Mesendoderm (in vitro differentiated cells): Measurements from ENCODE around the gene OXA1L.

Experiments used
- DNase-seq: peaks from one replicate; pipeline ENCODE4 v3.0.0; 2013
- H2AK5ac ChIP-seq: 2 replicates; pipeline ENCODE4 v1.6.1; 2013; ENCODE audit warnings: low read length, inconsistent platforms
- H2BK120ac ChIP-seq: 2 replicates; pipeline ENCODE4 v1.6.1; 2013; ENCODE audit warnings: low read depth, mild to moderate bottlenecking, low read length, moderate library complexity, mixed read lengths
- H2BK15ac ChIP-seq: replicated peaks from 2 replicates; pipeline ENCODE4 v1.6.1; 2013; ENCODE audit warnings: low read depth, mild to moderate bottlenecking, moderate library complexity
- H2BK5ac ChIP-seq: 2 replicates; pipeline ENCODE4 v1.6.1; 2013; ENCODE audit warnings: low read length, inconsistent platforms
- H3K18ac ChIP-seq: 2 replicates; pipeline ENCODE4 v1.6.1; 2013; ENCODE audit warnings: mild to moderate bottlenecking, low read length, mixed read lengths
- H3K23ac ChIP-seq: one replicate; pipeline ENCODE4 v1.6.1; 2013; ENCODE audit warnings: low read length
- H3K27ac ChIP-seq: 2 replicates; pipeline ENCODE4 v1.5.1; 2013; ENCODE audit warnings: low read depth, mild to moderate bottlenecking, inconsistent platforms, low read length, moderate library complexity
- H3K27me3 ChIP-seq: 2 replicates; pipeline ENCODE4 v1.6.1; 2013; ENCODE audit warnings: low read length, control low read depth, mild to moderate bottlenecking, inconsistent platforms; ENCODE audit not compliant: insufficient read depth, poor library complexity
- H3K36me3 ChIP-seq: 2 replicates; pipeline ENCODE4 v1.6.1; 2013; ENCODE audit warnings: low read length, inconsistent platforms; ENCODE audit not compliant: control insufficient read depth, insufficient read depth
- H3K4ac ChIP-seq: one replicate; pipeline ENCODE4 v1.6.1; 2013; ENCODE audit warnings: low read depth, mild to moderate bottlenecking, low read length, moderate library complexity
- H3K4me1 ChIP-seq: 2 replicates; pipeline ENCODE4 v1.6.1; 2013; ENCODE audit warnings: low read depth, low read length, inconsistent platforms; ENCODE audit not compliant: control insufficient read depth
- H3K4me2 ChIP-seq: 2 replicates; pipeline ENCODE4 v1.6.1; 2013; ENCODE audit warnings: low read length
- H3K4me3 ChIP-seq: 2 replicates; pipeline ENCODE4 v1.5.1; 2013; ENCODE audit warnings: mild to moderate bottlenecking, low read length
- H3K56ac ChIP-seq: one replicate; pipeline ENCODE4 v1.6.1; 2013; ENCODE audit warnings: low read length
- H3K79me1 ChIP-seq: 2 replicates; pipeline ENCODE4 v1.6.1; 2013; ENCODE audit warnings: low read length, inconsistent platforms
- H3K79me2 ChIP-seq: 2 replicates; pipeline ENCODE4 v1.6.1; 2013; ENCODE audit warnings: mild to moderate bottlenecking, low read length; ENCODE audit not compliant: control insufficient read depth, insufficient read depth
- H3K9ac ChIP-seq: 2 replicates; pipeline ENCODE4 v1.6.1; 2013; ENCODE audit warnings: low read length, inconsistent platforms
- H4K5ac ChIP-seq: one replicate; pipeline ENCODE4 v1.6.1; 2013; ENCODE audit warnings: low read length
- H4K8ac ChIP-seq: one replicate; pipeline ENCODE4 v1.6.1; 2013; ENCODE audit warnings: low read depth, mild to moderate bottlenecking, control low read depth, low read length, moderate library complexity
- WGBS: extraction: QIAGEN DNeasy Blood & Tissue Kit; methylation state at CpG from one replicate; pipeline ENCODE4 v1.1.7; 2013; ENCODE audit warnings: low lambda C conversion rate, missing lambda C conversion rate; ENCODE audit not compliant: insufficient coverage; ENCODE audit errors: extremely low coverage; 5-methylcytosine and 5-hydroxymethylcytosine counted together

Gene OXA1L

GRCh38 chr14:22814941-22815713, 48.6 kb downstream of the OXA1L start, which contains the start of gene SLC7A7:
Gene SLC7A7 (minus strand): TSS chr14:22815435. CDS start chr14:22813398, 2,037 bp downstream.
- H4K5ac ChIP-seq, result no peak within 1 kb of the TSS
- peak within 1 kb of the TSS; percentile 71 for H3K18ac ChIP-seq
- peak within 1 kb of the TSS; percentile 73 for H3K4ac ChIP-seq
- H3K4me3 ChIP-seq, result no peak within 1 kb of the TSS
- no peaks in the 10 kb centered on the region for H3K79me2 ChIP-seq
- no peak within 1 kb of the TSS for H2BK15ac ChIP-seq
- no peaks in the 10 kb centered on the region for H3K36me3 ChIP-seq
- H3K27ac ChIP-seq, result peak within 1 kb of the TSS; percentile 29
- H3K4me2 ChIP-seq, result no peak within 1 kb of the TSS
- no peaks in the 10 kb centered on the region for H3K79me1 ChIP-seq
- peak within 1 kb of the TSS; percentile 78 for H2BK5ac ChIP-seq
- H2AK5ac ChIP-seq, result peak within 1 kb of the TSS; percentile 92
- H3K56ac ChIP-seq, result peak within 1 kb of the TSS; percentile 91
- peak; percentile 75 for DNase-seq
- H3K9ac ChIP-seq, result peak within 1 kb of the TSS; percentile 54
- peaks cover 15% of the 10 kb centered on the region for H3K4me1 ChIP-seq
- no peaks in the 10 kb centered on the region for H3K27me3 ChIP-seq
- H2BK120ac ChIP-seq, result peak within 1 kb of the TSS; percentile 55
- H4K8ac ChIP-seq, result no peak within 1 kb of the TSS
- no CpG with 5 or more reads among the region's 10 CpGs for WGBS
- no peak within 1 kb of the TSS for H3K23ac ChIP-seq

GRCh38 chr14:22819151-22819988, 52.9 kb downstream of the OXA1L start:
- H2BK120ac ChIP-seq, result no peak overlapping the region
- H2BK15ac ChIP-seq, result peak overlapping the region; percentile 8
- no peaks in the 10 kb centered on the region for H3K36me3 ChIP-seq
- H3K4me2 ChIP-seq, result peak overlapping the region; percentile 17
- H3K4me1 ChIP-seq, result peaks cover 23% of the 10 kb centered on the region
- no peak overlapping the region for H3K23ac ChIP-seq
- WGBS, result no CpG with 5 or more reads among the region's 10 CpGs
- H4K5ac ChIP-seq, result no peak overlapping the region
- peak overlapping the region; percentile 72 for H3K18ac ChIP-seq
- H3K79me2 ChIP-seq, result no peaks in the 10 kb centered on the region
- peak overlapping the region; percentile 69 for H3K27ac ChIP-seq
- H3K56ac ChIP-seq, result peak overlapping the region; percentile 63
- H4K8ac ChIP-seq, result no peak overlapping the region
- no peaks in the 10 kb centered on the region for H3K27me3 ChIP-seq
- H3K4ac ChIP-seq, result peak overlapping the region; percentile 46
- H3K79me1 ChIP-seq, result no peaks in the 10 kb centered on the region
- peak overlapping the region; percentile 73 for H2BK5ac ChIP-seq
- H3K4me3 ChIP-seq, result no peak overlapping the region
- DNase-seq, result peak; percentile 72
- peak overlapping the region; percentile 90 for H2AK5ac ChIP-seq
- H3K9ac ChIP-seq, result peak overlapping the region; percentile 38

- no peak overlapping the region for H4K8ac ChIP-seq
- no peaks in the 10 kb centered on the region for H3K79me1 ChIP-seq
- peak overlapping the region; percentile 98 for H3K18ac ChIP-seq
- no peak overlapping the region for H2BK5ac ChIP-seq
- H3K27ac ChIP-seq, result peak overlapping the region; percentile 96
- H3K36me3 ChIP-seq, result no peaks in the 10 kb centered on the region
- no peak overlapping the region for H3K4me3 ChIP-seq
- no CpG with 5 or more reads among the region's 1 CpG for WGBS
- H2AK5ac ChIP-seq, result no peak overlapping the region
- no peak overlapping the region for H2BK15ac ChIP-seq
- no peak overlapping the region for H4K5ac ChIP-seq
- peak; percentile 88 for DNase-seq
- H3K9ac ChIP-seq, result no peak overlapping the region
- no peak overlapping the region for H3K4me2 ChIP-seq
- no peaks in the 10 kb centered on the region for H3K79me2 ChIP-seq
- H3K4ac ChIP-seq, result peak overlapping the region; percentile 64
- H3K56ac ChIP-seq, result no peak overlapping the region
- H3K4me1 ChIP-seq, result peaks cover 16% of the 10 kb centered on the region
- no peak overlapping the region for H3K23ac ChIP-seq
- H2BK120ac ChIP-seq, result no peak overlapping the region
- H3K27me3 ChIP-seq, result no peaks in the 10 kb centered on the region
Measured at GRCh38 chr14:22820731-22821130, 54.2 kb downstream of the OXA1L start.

DNA sequence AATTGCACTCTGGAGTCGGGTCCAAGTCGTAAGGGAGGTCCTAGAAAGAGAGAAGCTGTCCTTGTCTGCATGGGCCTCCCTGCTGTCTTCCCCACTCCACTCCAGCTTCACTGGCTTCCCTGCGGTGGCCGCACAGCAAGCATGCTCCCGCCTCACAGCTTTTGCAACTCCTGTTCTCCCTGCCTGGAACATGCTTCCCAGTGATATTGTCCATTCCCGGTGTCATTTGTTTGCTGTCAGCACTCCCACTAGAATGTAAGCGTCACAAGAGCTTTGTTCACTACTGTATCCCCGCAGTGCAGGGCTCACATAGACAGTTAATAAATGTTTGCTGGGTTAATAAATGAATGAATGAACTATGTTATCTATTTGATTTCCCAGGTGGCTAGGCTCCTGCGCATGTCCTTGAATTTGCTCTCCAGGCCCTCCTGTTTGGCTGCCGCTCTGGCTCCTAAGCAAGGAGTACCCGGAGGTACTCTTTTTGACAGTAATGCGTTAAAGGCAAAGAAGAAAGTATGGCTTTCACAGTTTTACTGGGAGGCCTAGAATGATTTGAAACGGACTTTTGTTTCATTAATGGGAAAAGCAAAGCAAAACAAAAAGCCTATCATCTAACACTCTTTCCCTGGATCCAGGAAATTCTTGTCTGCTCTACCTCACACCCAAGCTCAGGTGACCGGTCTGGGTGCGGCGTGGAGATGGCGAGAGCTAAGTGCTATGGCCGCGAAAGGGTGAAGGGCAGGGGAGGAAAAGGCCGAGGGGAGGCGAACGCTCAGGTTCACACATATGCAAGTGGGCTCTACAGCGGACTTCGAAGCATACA, 54.9 kb downstream of the OXA1L start:
- Histone ChIP-seq H4K5ac (no peak overlapping the region), H2BK15ac (no peak overlapping the region), H3K4me1 (peaks cover 15% of the 10 kb centered on the region), H2BK5ac (peak overlapping the region; percentile 28), H3K18ac (peak overlapping the region; percentile 98), H3K27me3 (no peaks in the 10 kb centered on the region), H3K27ac (peak overlapping the region; percentile 96), H3K23ac (no peak overlapping the region), H2BK120ac (peak overlapping the region; percentile 98), H3K4me2 (peak overlapping the region; percentile 8), H4K8ac (no peak overlapping the region), H3K36me3 (no peaks in the 10 kb centered on the region), H3K79me2 (no peaks in the 10 kb centered on the region), H3K4me3 (no peak overlapping the region), H2AK5ac (no peak overlapping the region), H3K4ac (peak overlapping the region; percentile 99), H3K79me1 (no peaks in the 10 kb centered on the region), H3K56ac (peak overlapping the region; percentile 92), H3K9ac (peak overlapping the region; percentile 81)
- WGBS, result no CpG with 5 or more reads among the region's 24 CpGs
- peak; percentile 73 for DNase-seq

GRCh38 chr14:22822016-22822570, 55.6 kb downstream of the OXA1L start:
- Histone ChIP-seq H2AK5ac (peak overlapping the region; percentile 25), H3K36me3 (no peaks in the 10 kb centered on the region), H3K27me3 (no peaks in the 10 kb centered on the region), H4K5ac (peak overlapping the region; percentile 21), H3K4me1 (peaks cover 15% of the 10 kb centered on the region), H3K56ac (peak overlapping the region; percentile 92), H3K27ac (peak overlapping the region; percentile 96), H2BK120ac (peak overlapping the region; percentile 98), H3K79me2 (no peaks in the 10 kb centered on the region), H2BK5ac (peak overlapping the region; percentile 96), H2BK15ac (peak overlapping the region; percentile 48), H3K18ac (peak overlapping the region; percentile 98), H4K8ac (peak overlapping the region; percentile 82), H3K79me1 (no peaks in the 10 kb centered on the region), H3K4me3 (peak overlapping the region; percentile 72), H3K4ac (peak overlapping the region; percentile 99), H3K9ac (peak overlapping the region; percentile 81), H3K4me2 (peak overlapping the region; percentile 85), H3K23ac (peak overlapping the region; percentile 86)
- peak; percentile 92 for DNase-seq
- no CpG with 5 or more reads among the region's 32 CpGs for WGBS
